ENCODE measurements around the gene STRIP2. TPM values are rescaled to one million over a fixed set of nuclear protein-coding genes. Genes with fewer than 3 reads are reported as not detected.
"Not testable (repeated sequence)": the region's sequence is repeated elsewhere in the genome, so short reads cannot be mapped to it uniquely, and the experiment has no call there.

STRIP2 gene
- total RNA-seq, 1 donor from 2014 or later = 5.2 TPM

- Histone ChIP-seq H3K4me3 (ENCODE audit: low read length in 3 of 3) (no peak overlapping the region), H3K4me1 (ENCODE audit: control insufficient read depth in 3 of 3, insufficient read depth in 3 of 3, low read length in 3 of 3) (no peaks in the 10 kb centered on the region), H3K9ac (ENCODE audit: low read depth in 1 of 3, low read length in 3 of 3) (no peak overlapping the region), H3K9me3 (ENCODE audit: control insufficient read depth in 3 of 3, low read length in 3 of 3) (no peaks in the 10 kb centered on the region), H3K27ac (ENCODE audit: low read depth, low read length) (no peak overlapping the region), H3K36me3 (ENCODE audit: control insufficient read depth in 3 of 3, insufficient read depth in 3 of 3, low read length in 3 of 3) (no peaks in the 10 kb centered on the region), H3K27me3 (ENCODE audit: control insufficient read depth in 3 of 3, insufficient read depth in 3 of 3, low read length in 3 of 3) (peaks cover 3 to 15% (median 10%) of the 10 kb centered on the region in 3 donors)
Observed at GRCh38 chr7:129519464-129519863, 85.2 kb downstream of the STRIP2 start.

- Histone ChIP-seq H3K9me3 (ENCODE audit: control insufficient read depth in 3 of 3, low read length in 3 of 3) (no peaks in the 10 kb centered on the region), H3K36me3 (ENCODE audit: control insufficient read depth in 3 of 3, insufficient read depth in 3 of 3, low read length in 3 of 3) (no peaks in the 10 kb centered on the region), H3K4me3 (ENCODE audit: low read length in 3 of 3) (no peak overlapping the region), H3K4me1 (ENCODE audit: control insufficient read depth in 3 of 3, insufficient read depth in 3 of 3, low read length in 3 of 3) (no peaks in the 10 kb centered on the region), H3K27ac (ENCODE audit: low read depth, low read length) (no peak overlapping the region), H3K9ac (ENCODE audit: low read depth in 1 of 3, low read length in 3 of 3) (no peak overlapping the region), H3K27me3 (ENCODE audit: control insufficient read depth in 3 of 3, insufficient read depth in 3 of 3, low read length in 3 of 3) (peaks cover 15 to 17% (median 17%) of the 10 kb centered on the region in 3 donors)
Observed at GRCh38 chr7:129522088-129522970, 88.1 kb downstream of the STRIP2 start.

GRCh38 chr7:129522971-129523340 lies 88.7 kb downstream of the STRIP2 start:
- no peaks in the 10 kb centered on the region for H3K9me3 ChIP-seq (ENCODE audit: control insufficient read depth in 3 of 3, low read length in 3 of 3)
- H3K27me3 ChIP-seq (ENCODE audit: control insufficient read depth in 3 of 3, insufficient read depth in 3 of 3, low read length in 3 of 3) = peaks cover 14 to 17% (median 17%) of the 10 kb centered on the region in 3 donors
- H3K4me3 ChIP-seq (ENCODE audit: low read length in 3 of 3) = no peak overlapping the region
- no peak overlapping the region for H3K27ac ChIP-seq (ENCODE audit: low read depth, low read length)
- no peaks in the 10 kb centered on the region for H3K36me3 ChIP-seq (ENCODE audit: control insufficient read depth in 3 of 3, insufficient read depth in 3 of 3, low read length in 3 of 3)
- no peaks in the 10 kb centered on the region for H3K4me1 ChIP-seq (ENCODE audit: control insufficient read depth in 3 of 3, insufficient read depth in 3 of 3, low read length in 3 of 3)
- no peak overlapping the region for H3K9ac ChIP-seq (ENCODE audit: low read depth in 1 of 3, low read length in 3 of 3)

- peaks cover 13 to 17% (median 17%) of the 10 kb centered on the region in 3 donors for H3K27me3 ChIP-seq (ENCODE audit: control insufficient read depth in 3 of 3, insufficient read depth in 3 of 3, low read length in 3 of 3)
Observed at GRCh38 chr7:129523924-129524323, 89.7 kb downstream of the STRIP2 start.

GRCh38 chr7:129524405-129524804 lies 90.2 kb downstream of the STRIP2 start:
- H3K4me1 ChIP-seq (ENCODE audit: control insufficient read depth in 3 of 3, insufficient read depth in 3 of 3, low read length in 3 of 3); H3K27ac ChIP-seq (ENCODE audit: low read depth, low read length); H3K9ac ChIP-seq (ENCODE audit: low read depth in 1 of 3, low read length in 3 of 3); H3K36me3 ChIP-seq (ENCODE audit: control insufficient read depth in 3 of 3, insufficient read depth in 3 of 3, low read length in 3 of 3); H3K4me3 ChIP-seq (ENCODE audit: low read length in 3 of 3); H3K9me3 ChIP-seq (ENCODE audit: control insufficient read depth in 3 of 3, low read length in 3 of 3): not testable (repeated sequence)
- peaks cover 13 to 17% (median 17%) of the 10 kb centered on the region in 3 donors for H3K27me3 ChIP-seq (ENCODE audit: control insufficient read depth in 3 of 3, insufficient read depth in 3 of 3, low read length in 3 of 3)

More at GRCh38 chr7:129523924-129524323, 89.7 kb downstream of the STRIP2 start:
- Histone ChIP-seq H3K9me3 (ENCODE audit: control insufficient read depth in 3 of 3, low read length in 3 of 3) (no peaks in the 10 kb centered on the region), H3K9ac (ENCODE audit: low read depth in 1 of 3, low read length in 3 of 3) (no peak overlapping the region), H3K27ac (ENCODE audit: low read depth, low read length) (no peak overlapping the region), H3K4me1 (ENCODE audit: control insufficient read depth in 3 of 3, insufficient read depth in 3 of 3, low read length in 3 of 3) (no peaks in the 10 kb centered on the region), H3K4me3 (ENCODE audit: low read length in 3 of 3) (no peak overlapping the region), H3K36me3 (ENCODE audit: control insufficient read depth in 3 of 3, insufficient read depth in 3 of 3, low read length in 3 of 3) (no peaks in the 10 kb centered on the region)

- peaks cover 13 to 17% (median 17%) of the 10 kb centered on the region in 3 donors for H3K27me3 ChIP-seq (ENCODE audit: control insufficient read depth in 3 of 3, insufficient read depth in 3 of 3, low read length in 3 of 3)
- H3K9me3 ChIP-seq (ENCODE audit: control insufficient read depth in 3 of 3, low read length in 3 of 3) = no peaks in the 10 kb centered on the region
- H3K27ac ChIP-seq (ENCODE audit: low read depth, low read length) = no peak overlapping the region
- H3K4me1 ChIP-seq (ENCODE audit: control insufficient read depth in 3 of 3, insufficient read depth in 3 of 3, low read length in 3 of 3) = no peaks in the 10 kb centered on the region
- no peak overlapping the region for H3K4me3 ChIP-seq (ENCODE audit: low read length in 3 of 3)
- no peaks in the 10 kb centered on the region for H3K36me3 ChIP-seq (ENCODE audit: control insufficient read depth in 3 of 3, insufficient read depth in 3 of 3, low read length in 3 of 3)
- H3K9ac ChIP-seq (ENCODE audit: low read depth in 1 of 3, low read length in 3 of 3) = no peak overlapping the region
Observed at GRCh38 chr7:129525225-129525862, 91.1 kb downstream of the STRIP2 start.

- Histone ChIP-seq H3K4me3 (ENCODE audit: low read length in 3 of 3) (no peak overlapping the region), H3K9ac (ENCODE audit: low read depth in 1 of 3, low read length in 3 of 3) (no peak overlapping the region), H3K27me3 (ENCODE audit: control insufficient read depth in 3 of 3, insufficient read depth in 3 of 3, low read length in 3 of 3) (peaks cover 6 to 14% (median 7%) of the 10 kb centered on the region in 3 donors), H3K4me1 (ENCODE audit: control insufficient read depth in 3 of 3, insufficient read depth in 3 of 3, low read length in 3 of 3) (no peaks in the 10 kb centered on the region), H3K9me3 (ENCODE audit: control insufficient read depth in 3 of 3, low read length in 3 of 3) (no peaks in the 10 kb centered on the region), H3K27ac (ENCODE audit: low read depth, low read length) (no peak overlapping the region), H3K36me3 (ENCODE audit: control insufficient read depth in 3 of 3, insufficient read depth in 3 of 3, low read length in 3 of 3) (no peaks in the 10 kb centered on the region)
Observed at GRCh38 chr7:129529643-129530042, 95.4 kb downstream of the STRIP2 start.

- Histone ChIP-seq H3K4me3 (ENCODE audit: low read length in 3 of 3) (no peak overlapping the region), H3K9me3 (ENCODE audit: control insufficient read depth in 3 of 3, low read length in 3 of 3) (no peaks in the 10 kb centered on the region), H3K4me1 (ENCODE audit: control insufficient read depth in 3 of 3, insufficient read depth in 3 of 3, low read length in 3 of 3) (no peaks in the 10 kb centered on the region), H3K9ac (ENCODE audit: low read depth in 1 of 3, low read length in 3 of 3) (no peak overlapping the region), H3K36me3 (ENCODE audit: control insufficient read depth in 3 of 3, insufficient read depth in 3 of 3, low read length in 3 of 3) (no peaks in the 10 kb centered on the region), H3K27ac (ENCODE audit: low read depth, low read length) (no peak overlapping the region), H3K27me3 (ENCODE audit: control insufficient read depth in 3 of 3, insufficient read depth in 3 of 3, low read length in 3 of 3) (peaks cover 0 to 7% (median 6%) of the 10 kb centered on the region in 3 donors)
Observed at GRCh38 chr7:129530795-129531391, 96.7 kb downstream of the STRIP2 start.

GRCh38 chr7:129531721-129532120 lies 97.5 kb downstream of the STRIP2 start:
- H3K4me3 ChIP-seq (ENCODE audit: low read length in 3 of 3) = no peak overlapping the region
- H3K4me1 ChIP-seq (ENCODE audit: control insufficient read depth in 3 of 3, insufficient read depth in 3 of 3, low read length in 3 of 3) = no peaks in the 10 kb centered on the region
- no peaks in the 10 kb centered on the region for H3K36me3 ChIP-seq (ENCODE audit: control insufficient read depth in 3 of 3, insufficient read depth in 3 of 3, low read length in 3 of 3)
- H3K27ac ChIP-seq (ENCODE audit: low read depth, low read length) = no peak overlapping the region
- no peak overlapping the region for H3K9ac ChIP-seq (ENCODE audit: low read depth in 1 of 3, low read length in 3 of 3)
- H3K27me3 ChIP-seq (ENCODE audit: control insufficient read depth in 3 of 3, insufficient read depth in 3 of 3, low read length in 3 of 3) = peaks cover 0 to 6% (median 3%) of the 10 kb centered on the region in 3 donors
- H3K9me3 ChIP-seq (ENCODE audit: control insufficient read depth in 3 of 3, low read length in 3 of 3) = no peaks in the 10 kb centered on the region

- Histone ChIP-seq H3K9ac (ENCODE audit: low read depth in 1 of 3, low read length in 3 of 3) (no peak overlapping the region), H3K9me3 (ENCODE audit: control insufficient read depth in 3 of 3, low read length in 3 of 3) (no peaks in the 10 kb centered on the region), H3K36me3 (ENCODE audit: control insufficient read depth in 3 of 3, insufficient read depth in 3 of 3, low read length in 3 of 3) (no peaks in the 10 kb centered on the region), H3K4me1 (ENCODE audit: control insufficient read depth in 3 of 3, insufficient read depth in 3 of 3, low read length in 3 of 3) (no peaks in the 10 kb centered on the region), H3K27me3 (ENCODE audit: control insufficient read depth in 3 of 3, insufficient read depth in 3 of 3, low read length in 3 of 3) (peaks cover 0 to 6% (median 0%) of the 10 kb centered on the region in 3 donors), H3K4me3 (ENCODE audit: low read length in 3 of 3) (no peak overlapping the region), H3K27ac (ENCODE audit: low read depth, low read length) (no peak overlapping the region)
Observed at GRCh38 chr7:129532375-129532774, 98.1 kb downstream of the STRIP2 start.

Measured in skeletal muscle tissue (tissue), 4 donors.